ENCODE measurements around the gene FFAR3. TPM values are rescaled to one million over a fixed set of nuclear protein-coding genes. Genes with fewer than 3 reads are reported as not detected.
"Not testable (repeated sequence)": the region's sequence is repeated elsewhere in the genome, so short reads cannot be mapped to it uniquely, and the experiment has no call there.

The FFAR3 gene
- total and polyA plus RNA-seq, 2 donors: 0.33 to 0.41 TPM

GRCh38 chr19:35353635-35354034 lies 4.6 kb upstream of the FFAR3 start:
- H3K27me3 ChIP-seq (ENCODE audit: control insufficient read depth in 2 of 2, insufficient read depth in 1 of 2, low read length in 1 of 2): no peaks in the 10 kb centered on the region
- no peaks in the 10 kb centered on the region for H3K36me3 ChIP-seq (ENCODE audit: control insufficient read depth in 2 of 2, insufficient read depth in 2 of 2, low read length in 1 of 2)
- H3K4me1 ChIP-seq (ENCODE audit: control insufficient read depth in 2 of 2, insufficient read depth in 2 of 2, low read length in 2 of 2): no peaks in the 10 kb centered on the region
- H3K9me3 ChIP-seq (ENCODE audit: control insufficient read depth in 2 of 2, insufficient read depth in 1 of 2, low read length in 1 of 2): no peaks in the 10 kb centered on the region
- DNase-seq (ENCODE audit: low read depth in 6 of 9, low spot score in 9 of 9): no peak
- H3K4me3 ChIP-seq (ENCODE audit: low read length in 2 of 2): no peak overlapping the region
- H3K27ac ChIP-seq (ENCODE audit: low read depth in 1 of 2, low read length in 1 of 2): no peak overlapping the region
- 94% methylated on average over 9 of the region's 9 CpGs for WGBS

- Histone ChIP-seq H3K9me3 (ENCODE audit: control insufficient read depth in 2 of 2, insufficient read depth in 1 of 2, low read length in 1 of 2) (no peaks in the 10 kb centered on the region), H3K4me3 (ENCODE audit: low read length in 2 of 2) (no peak overlapping the region), H3K27ac (ENCODE audit: low read depth in 1 of 2, low read length in 1 of 2) (no peak overlapping the region), H3K4me1 (ENCODE audit: control insufficient read depth in 2 of 2, insufficient read depth in 2 of 2, low read length in 2 of 2) (no peaks in the 10 kb centered on the region), H3K27me3 (ENCODE audit: control insufficient read depth in 2 of 2, insufficient read depth in 1 of 2, low read length in 1 of 2) (no peaks in the 10 kb centered on the region), H3K36me3 (ENCODE audit: control insufficient read depth in 2 of 2, insufficient read depth in 2 of 2, low read length in 1 of 2) (no peaks in the 10 kb centered on the region)
- DNase-seq (ENCODE audit: low read depth in 6 of 9, low spot score in 9 of 9): no peak
- 91% methylated on average over 8 of the region's 8 CpGs for WGBS
Measured at GRCh38 chr19:35354898-35355297, 3.4 kb upstream of the FFAR3 start.

GRCh38 chr19:35355791-35356460 lies 2.3 kb upstream of the FFAR3 start:
- H3K27me3 ChIP-seq (ENCODE audit: control insufficient read depth in 2 of 2, insufficient read depth in 1 of 2, low read length in 1 of 2): no peaks in the 10 kb centered on the region
- no peak overlapping the region for H3K27ac ChIP-seq (ENCODE audit: low read depth in 1 of 2, low read length in 1 of 2)
- 81% methylated on average over 6 of the region's 6 CpGs for WGBS
- H3K4me3 ChIP-seq (ENCODE audit: low read length in 2 of 2): no peak overlapping the region
- H3K36me3 ChIP-seq (ENCODE audit: control insufficient read depth in 2 of 2, insufficient read depth in 2 of 2, low read length in 1 of 2): no peaks in the 10 kb centered on the region
- H3K9me3 ChIP-seq (ENCODE audit: control insufficient read depth in 2 of 2, insufficient read depth in 1 of 2, low read length in 1 of 2): no peaks in the 10 kb centered on the region
- no peaks in the 10 kb centered on the region for H3K4me1 ChIP-seq (ENCODE audit: control insufficient read depth in 2 of 2, insufficient read depth in 2 of 2, low read length in 2 of 2)
- DNase-seq (ENCODE audit: low read depth in 6 of 9, low spot score in 9 of 9): no peak

GRCh38 chr19:35358834-35359233 lies 574 bp downstream of the FFAR3 start:
- not testable (repeated sequence) for H3K27me3 ChIP-seq (ENCODE audit: control insufficient read depth in 2 of 2, insufficient read depth in 1 of 2, low read length in 1 of 2); H3K9me3 ChIP-seq (ENCODE audit: control insufficient read depth in 2 of 2, insufficient read depth in 1 of 2, low read length in 1 of 2); H3K27ac ChIP-seq (ENCODE audit: low read depth in 1 of 2, low read length in 1 of 2); H3K4me1 ChIP-seq (ENCODE audit: control insufficient read depth in 2 of 2, insufficient read depth in 2 of 2, low read length in 2 of 2); H3K36me3 ChIP-seq (ENCODE audit: control insufficient read depth in 2 of 2, insufficient read depth in 2 of 2, low read length in 1 of 2); DNase-seq (ENCODE audit: low read depth in 6 of 9, low spot score in 9 of 9); H3K4me3 ChIP-seq (ENCODE audit: low read length in 2 of 2)
- 87% methylated on average over 11 of the region's 16 CpGs for WGBS

- WGBS: 94% methylated on average over 21 of the region's 21 CpGs
- not testable (repeated sequence) for H3K27ac ChIP-seq (ENCODE audit: low read depth in 1 of 2, low read length in 1 of 2); DNase-seq (ENCODE audit: low read depth in 6 of 9, low spot score in 9 of 9); H3K4me1 ChIP-seq (ENCODE audit: control insufficient read depth in 2 of 2, insufficient read depth in 2 of 2, low read length in 2 of 2); H3K27me3 ChIP-seq (ENCODE audit: control insufficient read depth in 2 of 2, insufficient read depth in 1 of 2, low read length in 1 of 2); H3K4me3 ChIP-seq (ENCODE audit: low read length in 2 of 2); H3K9me3 ChIP-seq (ENCODE audit: control insufficient read depth in 2 of 2, insufficient read depth in 1 of 2, low read length in 1 of 2); H3K36me3 ChIP-seq (ENCODE audit: control insufficient read depth in 2 of 2, insufficient read depth in 2 of 2, low read length in 1 of 2)
Measured at GRCh38 chr19:35359395-35359794, 1.1 kb downstream of the FFAR3 start.

- not testable (repeated sequence) for H3K27me3 ChIP-seq (ENCODE audit: control insufficient read depth in 2 of 2, insufficient read depth in 1 of 2, low read length in 1 of 2); H3K9me3 ChIP-seq (ENCODE audit: control insufficient read depth in 2 of 2, insufficient read depth in 1 of 2, low read length in 1 of 2); H3K4me3 ChIP-seq (ENCODE audit: low read length in 2 of 2); H3K27ac ChIP-seq (ENCODE audit: low read depth in 1 of 2, low read length in 1 of 2); H3K36me3 ChIP-seq (ENCODE audit: control insufficient read depth in 2 of 2, insufficient read depth in 2 of 2, low read length in 1 of 2); DNase-seq (ENCODE audit: low read depth in 6 of 9, low spot score in 9 of 9); H3K4me1 ChIP-seq (ENCODE audit: control insufficient read depth in 2 of 2, insufficient read depth in 2 of 2, low read length in 2 of 2)
- WGBS: 92% methylated on average over 4 of the region's 5 CpGs
Measured at GRCh38 chr19:35360081-35360480, 1.8 kb downstream of the FFAR3 start.

GRCh38 chr19:35360880-35361420 lies 2.7 kb downstream of the FFAR3 start:
- no peak for DNase-seq (ENCODE audit: low read depth in 6 of 9, low spot score in 9 of 9)
- WGBS: 55% methylated on average over 5 of the region's 5 CpGs
- Histone ChIP-seq H3K9me3 (ENCODE audit: control insufficient read depth in 2 of 2, insufficient read depth in 1 of 2, low read length in 1 of 2) (no peaks in the 10 kb centered on the region), H3K27me3 (ENCODE audit: control insufficient read depth in 2 of 2, insufficient read depth in 1 of 2, low read length in 1 of 2) (peaks cover 0 to 4% of the 10 kb centered on the region in 2 donors), H3K4me3 (ENCODE audit: low read length in 2 of 2) (no peak overlapping the region), H3K27ac (ENCODE audit: low read depth in 1 of 2, low read length in 1 of 2) (no peak overlapping the region), H3K36me3 (ENCODE audit: control insufficient read depth in 2 of 2, insufficient read depth in 2 of 2, low read length in 1 of 2) (no peaks in the 10 kb centered on the region), H3K4me1 (ENCODE audit: control insufficient read depth in 2 of 2, insufficient read depth in 2 of 2, low read length in 2 of 2) (no peaks in the 10 kb centered on the region)

GRCh38 chr19:35362261-35363000 lies 4.2 kb downstream of the FFAR3 start:
- H3K9me3 ChIP-seq (ENCODE audit: control insufficient read depth in 2 of 2, insufficient read depth in 1 of 2, low read length in 1 of 2): no peaks in the 10 kb centered on the region
- H3K4me3 ChIP-seq (ENCODE audit: low read length in 2 of 2): no peak overlapping the region
- H3K27ac ChIP-seq (ENCODE audit: low read depth in 1 of 2, low read length in 1 of 2): no peak overlapping the region
- DNase-seq (ENCODE audit: low read depth in 6 of 9, low spot score in 9 of 9): no peak
- H3K36me3 ChIP-seq (ENCODE audit: control insufficient read depth in 2 of 2, insufficient read depth in 2 of 2, low read length in 1 of 2): no peaks in the 10 kb centered on the region
- WGBS: 90% methylated on average over 14 of the region's 14 CpGs
- no peaks in the 10 kb centered on the region for H3K4me1 ChIP-seq (ENCODE audit: control insufficient read depth in 2 of 2, insufficient read depth in 2 of 2, low read length in 2 of 2)
- peaks cover 0 to 4% of the 10 kb centered on the region in 2 donors for H3K27me3 ChIP-seq (ENCODE audit: control insufficient read depth in 2 of 2, insufficient read depth in 1 of 2, low read length in 1 of 2)

GRCh38 chr19:35363001-35363590 lies 4.8 kb downstream of the FFAR3 start:
- H3K4me3 ChIP-seq (ENCODE audit: low read length in 2 of 2): no peak overlapping the region
- H3K4me1 ChIP-seq (ENCODE audit: control insufficient read depth in 2 of 2, insufficient read depth in 2 of 2, low read length in 2 of 2): no peaks in the 10 kb centered on the region
- peaks cover 0 to 4% of the 10 kb centered on the region in 2 donors for H3K27me3 ChIP-seq (ENCODE audit: control insufficient read depth in 2 of 2, insufficient read depth in 1 of 2, low read length in 1 of 2)
- H3K36me3 ChIP-seq (ENCODE audit: control insufficient read depth in 2 of 2, insufficient read depth in 2 of 2, low read length in 1 of 2): no peaks in the 10 kb centered on the region
- no peak for DNase-seq (ENCODE audit: low read depth in 6 of 9, low spot score in 9 of 9)
- 95% methylated on average over 11 of the region's 11 CpGs for WGBS
- H3K9me3 ChIP-seq (ENCODE audit: control insufficient read depth in 2 of 2, insufficient read depth in 1 of 2, low read length in 1 of 2): no peaks in the 10 kb centered on the region
- no peak overlapping the region for H3K27ac ChIP-seq (ENCODE audit: low read depth in 1 of 2, low read length in 1 of 2)
